GM18520 (cell line): ENCODE data around the gene MCOLN3.
A peak's percentile ranks its signal among the peaks of the same experiment; 100 is the strongest.

Experiments
- ATAC-seq: cut with Tn5 transposase; IDR thresholded peaks from one replicate; pipeline ENCODE4 v1.9.1; 2021; ENCODE audit not compliant: unreplicated experiment

MCOLN3 gene

GRCh38 chr1:85048296-85049064 lies at the start of gene MCOLN3:
Gene MCOLN3, minus strand, starts transcription at chr1:85048500. Its CDS starts 3,140 bp downstream, at chr1:85045360.
- ATAC-seq: peak; percentile 49

GRCh38 chr1:85093644-85094043 lies 45.3 kb upstream of the MCOLN3 start:
- no peak for ATAC-seq

GRCh38 chr1:85091671-85092280 lies 43.5 kb upstream of the MCOLN3 start:
- no peak for ATAC-seq

GRCh38 chr1:85090225-85090624 lies 41.9 kb upstream of the MCOLN3 start:
- ATAC-seq: no peak

GRCh38 chr1:85089203-85089602 lies 40.9 kb upstream of the MCOLN3 start:
- no peak for ATAC-seq

GRCh38 chr1:85088408-85088784 lies 40.1 kb upstream of the MCOLN3 start:
- no peak for ATAC-seq

GRCh38 chr1:85087659-85088407 lies 39.5 kb upstream of the MCOLN3 start:
- no peak for ATAC-seq

GRCh38 chr1:85085417-85085816 lies 37.1 kb upstream of the MCOLN3 start:
- no peak for ATAC-seq

- no peak for ATAC-seq
Measured at GRCh38 chr1:85078903-85079302, 30.6 kb upstream of the MCOLN3 start.

- no peak for ATAC-seq
Measured at GRCh38 chr1:85074365-85074964, 26.2 kb upstream of the MCOLN3 start.

GRCh38 chr1:85070972-85071492 lies 22.7 kb upstream of the MCOLN3 start:
- no peak for ATAC-seq

- no peak for ATAC-seq
Measured at GRCh38 chr1:85068846-85069245, 20.5 kb upstream of the MCOLN3 start.

- no peak for ATAC-seq
Measured at GRCh38 chr1:85065550-85065949, 17.2 kb upstream of the MCOLN3 start.

- no peak for ATAC-seq
Measured at GRCh38 chr1:85062425-85063026, 14.2 kb upstream of the MCOLN3 start.

- peak; percentile 100 for ATAC-seq
Measured at GRCh38 chr1:85061711-85062424, 13.6 kb upstream of the MCOLN3 start.

GRCh38 chr1:85060038-85060437 lies 11.7 kb upstream of the MCOLN3 start:
- no peak for ATAC-seq

- ATAC-seq: no peak
Measured at GRCh38 chr1:85059563-85059962, 11.3 kb upstream of the MCOLN3 start.

- ATAC-seq: no peak
Measured at GRCh38 chr1:85058786-85059185, 10.5 kb upstream of the MCOLN3 start.

- no peak for ATAC-seq
Measured at GRCh38 chr1:85058311-85058710, 10.0 kb upstream of the MCOLN3 start.

GRCh38 chr1:85054664-85055063 lies 6.4 kb upstream of the MCOLN3 start:
- no peak for ATAC-seq
